ENCODE data around the gene NMNAT3. TPM values are rescaled to one million over a fixed set of nuclear protein-coding genes. Genes with fewer than 3 reads are reported as not detected.

Gene NMNAT3
- polyA plus RNA-seq, 2 of the 4 experiments (the other 2 are of a cell fraction): 1.2 to 2.9 TPM

DNA sequence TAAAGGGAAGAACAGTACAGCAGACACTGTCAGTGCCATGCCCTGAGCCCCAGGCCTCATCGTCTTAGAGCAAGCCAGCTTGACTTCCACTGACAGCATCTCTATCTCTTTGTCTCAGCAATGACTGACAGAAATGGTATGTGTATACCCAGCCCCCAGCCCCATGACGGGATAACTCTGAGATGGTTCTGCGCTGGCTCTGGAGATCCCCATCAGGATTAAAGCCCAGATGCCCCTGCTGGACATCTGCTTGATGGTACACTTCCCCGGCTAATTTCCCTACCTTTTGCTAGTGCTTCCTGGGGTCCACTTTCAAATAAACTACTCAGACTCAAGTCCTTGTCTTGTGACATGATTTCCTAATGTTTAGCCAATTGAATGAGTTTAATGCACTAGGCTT, 7.6 kb downstream of the NMNAT3 start:
- Histone ChIP-seq H3K4me1 (no peaks in the 10 kb centered on the region), H3K4me2 (no peak overlapping the region), H3K27ac (no peak overlapping the region), H3K4me3 (no peak overlapping the region), H3K9me3 (no peaks in the 10 kb centered on the region)
- ATAC-seq (no peak), FAIRE-seq (no peak), DNase-seq (ENCODE audit: low read depth in 1 of 2, low spot score in 1 of 2) (no peak)
- ChIA-PET POLR2A (no interaction called here), CTCF (no interaction called here)
- WGBS (ENCODE audit: missing lambda C conversion rate): 79% methylated on average over 4 of the region's 4 CpGs
- TF ChIP-seq, protein P1, sequence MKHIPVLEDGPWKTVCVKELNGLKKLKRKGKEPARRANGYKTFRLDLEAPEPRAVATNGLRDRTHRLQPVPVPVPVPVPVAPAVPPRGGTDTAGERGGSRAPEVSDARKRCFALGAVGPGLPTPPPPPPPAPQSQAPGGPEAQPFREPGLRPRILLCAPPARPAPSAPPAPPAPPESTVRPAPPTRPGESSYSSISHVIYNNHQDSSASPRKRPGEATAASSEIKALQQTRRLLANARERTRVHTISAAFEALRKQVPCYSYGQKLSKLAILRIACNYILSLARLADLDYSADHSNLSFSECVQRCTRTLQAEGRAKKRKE (CRISPR knock-in tag; IDR thresholded peaks at IDR 0.05; ENCODE audit: low read depth): no peak
- TF ChIP-seq CEBPB (IDR thresholded peaks at IDR 0.05) (no peak), KDM5A (IDR thresholded peaks at IDR 0.05) (no peak), MAFK (IDR thresholded peaks at IDR 0.05; ENCODE audit: partially characterized antibody) (no peak), RFX5 (IDR thresholded peaks at IDR 0.05) (no peak), MYC (IDR thresholded peaks at IDR 0.05; ENCODE audit: borderline replicate concordance, low read length) (no peak), TFCP2L1 (CRISPR knock-in tag; IDR thresholded peaks at IDR 0.05) (no peak), MAZ (IDR thresholded peaks at IDR 0.05; ENCODE audit: borderline replicate concordance, low read depth, low read length) (no peak), EP300 (IDR thresholded peaks at IDR 0.05) (no peak), RARB (CRISPR knock-in tag; IDR thresholded peaks at IDR 0.05) (no peak), ZNF302 (CRISPR knock-in tag; IDR thresholded peaks at IDR 0.05) (no peak), FOXS1 (CRISPR knock-in tag; IDR thresholded peaks at IDR 0.05) (no peak), JUNB (IDR thresholded peaks at IDR 0.05) (no peak), ZFP36 (IDR thresholded peaks at IDR 0.05; ENCODE audit: borderline replicate concordance, partially characterized antibody) (no peak), CBX8 (IDR thresholded peaks at IDR 0.05) (no peak), FOSL2 (IDR thresholded peaks at IDR 0.05) (no peak), FOSL2 (CRISPR knock-in tag; IDR thresholded peaks at IDR 0.05) (no peak), HDAC2 (IDR thresholded peaks at IDR 0.05) (no peak)
- TF ChIP-seq, protein P2, sequence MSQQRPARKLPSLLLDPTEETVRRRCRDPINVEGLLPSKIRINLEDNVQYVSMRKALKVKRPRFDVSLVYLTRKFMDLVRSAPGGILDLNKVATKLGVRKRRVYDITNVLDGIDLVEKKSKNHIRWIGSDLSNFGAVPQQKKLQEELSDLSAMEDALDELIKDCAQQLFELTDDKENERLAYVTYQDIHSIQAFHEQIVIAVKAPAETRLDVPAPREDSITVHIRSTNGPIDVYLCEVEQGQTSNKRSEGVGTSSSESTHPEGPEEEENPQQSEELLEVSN (IDR thresholded peaks at IDR 0.05; ENCODE audit: borderline replicate concordance, low read depth): no peak
- TF ChIP-seq, protein P3, sequence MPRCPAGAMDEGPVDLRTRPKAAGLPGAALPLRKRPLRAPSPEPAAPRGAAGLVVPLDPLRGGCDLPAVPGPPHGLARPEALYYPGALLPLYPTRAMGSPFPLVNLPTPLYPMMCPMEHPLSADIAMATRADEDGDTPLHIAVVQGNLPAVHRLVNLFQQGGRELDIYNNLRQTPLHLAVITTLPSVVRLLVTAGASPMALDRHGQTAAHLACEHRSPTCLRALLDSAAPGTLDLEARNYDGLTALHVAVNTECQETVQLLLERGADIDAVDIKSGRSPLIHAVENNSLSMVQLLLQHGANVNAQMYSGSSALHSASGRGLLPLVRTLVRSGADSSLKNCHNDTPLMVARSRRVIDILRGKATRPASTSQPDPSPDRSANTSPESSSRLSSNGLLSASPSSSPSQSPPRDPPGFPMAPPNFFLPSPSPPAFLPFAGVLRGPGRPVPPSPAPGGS (IDR thresholded peaks at IDR 0.05): no peak

DNA sequence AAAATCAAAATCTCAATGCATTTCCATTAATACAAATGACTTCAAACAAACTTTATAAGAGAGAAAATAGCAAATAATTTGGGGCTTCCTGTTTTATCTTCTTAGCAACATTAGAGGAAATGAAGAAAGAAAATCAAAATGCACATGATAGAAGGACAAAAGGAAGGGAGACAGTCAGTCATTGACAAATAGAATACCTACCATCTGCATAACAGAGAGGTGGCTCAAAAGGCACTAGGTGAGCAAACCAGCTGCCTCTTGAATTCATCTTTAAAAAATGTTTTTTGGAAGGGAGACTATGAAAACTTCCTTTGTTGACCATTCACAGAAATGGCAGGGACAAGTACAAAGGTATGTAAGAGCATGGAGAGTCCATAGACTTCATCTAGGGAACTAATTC, 9.4 kb downstream of the NMNAT3 start:
- FAIRE-seq (no peak), ATAC-seq (no peak), DNase-seq (ENCODE audit: low read depth in 1 of 2, low spot score in 1 of 2) (no peak)
- Histone ChIP-seq H3K9me3 (no peaks in the 10 kb centered on the region), H3K4me1 (no peaks in the 10 kb centered on the region), H3K4me2 (no peak overlapping the region), H3K4me3 (no peak overlapping the region), H3K27ac (no peak overlapping the region)
- no peak for TF ChIP-seq ZNF302 (CRISPR knock-in tag; IDR thresholded peaks at IDR 0.05)
- TF ChIP-seq JUNB (IDR thresholded peaks at IDR 0.05): no peak
- TF ChIP-seq CEBPB (IDR thresholded peaks at IDR 0.05): no peak
- ChIA-PET CTCF (no interaction called here), POLR2A (no interaction called here)

DNA sequence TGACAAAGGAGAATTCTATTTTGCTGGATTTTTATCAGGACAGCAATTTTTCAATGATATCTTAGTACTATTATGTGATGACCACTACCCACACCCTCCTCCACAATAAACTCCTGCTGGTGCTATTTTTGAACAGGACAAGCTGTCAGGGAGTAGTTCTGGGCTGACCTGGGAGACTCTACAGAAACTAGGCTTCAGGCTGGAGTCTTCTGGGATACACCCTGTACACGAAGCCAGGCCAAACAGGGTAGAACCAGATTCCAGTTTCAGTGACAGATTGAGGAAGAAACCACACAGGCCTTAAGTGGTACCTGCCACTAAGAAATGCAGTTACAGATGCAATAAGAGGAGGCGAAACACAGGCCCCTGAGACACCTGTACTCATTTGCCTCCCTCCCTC, 12.8 kb downstream of the NMNAT3 start:
- ChIA-PET CTCF (no interaction called here), POLR2A (no interaction called here)
- no peak overlapping the region for H3K27ac ChIP-seq
- 47% methylated on average over 2 of the region's 2 CpGs for WGBS (ENCODE audit: missing lambda C conversion rate)
- H3K9me3 ChIP-seq: no peaks in the 10 kb centered on the region
- H3K4me2 ChIP-seq: no peak overlapping the region
- H3K4me3 ChIP-seq: no peak overlapping the region
- FAIRE-seq (no peak), ATAC-seq (no peak), DNase-seq (ENCODE audit: low read depth in 1 of 2, low spot score in 1 of 2) (no peak)
- H3K4me1 ChIP-seq: no peaks in the 10 kb centered on the region
- TF ChIP-seq, protein P1 (CRISPR knock-in tag; IDR thresholded peaks at IDR 0.05; ENCODE audit: low read depth): no peak
- TF ChIP-seq, protein P4, sequence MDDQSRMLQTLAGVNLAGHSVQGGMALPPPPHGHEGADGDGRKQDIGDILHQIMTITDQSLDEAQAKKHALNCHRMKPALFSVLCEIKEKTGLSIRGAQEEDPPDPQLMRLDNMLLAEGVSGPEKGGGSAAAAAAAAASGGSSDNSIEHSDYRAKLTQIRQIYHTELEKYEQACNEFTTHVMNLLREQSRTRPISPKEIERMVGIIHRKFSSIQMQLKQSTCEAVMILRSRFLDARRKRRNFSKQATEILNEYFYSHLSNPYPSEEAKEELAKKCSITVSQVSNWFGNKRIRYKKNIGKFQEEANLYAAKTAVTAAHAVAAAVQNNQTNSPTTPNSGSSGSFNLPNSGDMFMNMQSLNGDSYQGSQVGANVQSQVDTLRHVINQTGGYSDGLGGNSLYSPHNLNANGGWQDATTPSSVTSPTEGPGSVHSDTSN (IDR thresholded peaks at IDR 0.05): no peak
- TF ChIP-seq EHMT2 (IDR thresholded peaks at IDR 0.05; ENCODE audit: low read depth) (no peak), GATA3 (IDR thresholded peaks at IDR 0.05; ENCODE audit: borderline replicate concordance) (no peak), RARB (CRISPR knock-in tag; IDR thresholded peaks at IDR 0.05) (no peak), CHD2 (IDR thresholded peaks at IDR 0.05; ENCODE audit: low read length, partially characterized antibody) (no peak), CHD4 (IDR thresholded peaks at IDR 0.05; ENCODE audit: borderline replicate concordance) (no peak), HOXB13 (CRISPR knock-in tag; IDR thresholded peaks at IDR 0.05; ENCODE audit: low read depth) (no peak), POLR2A (IDR thresholded peaks at IDR 0.05; ENCODE audit: low read length) (no peak), RCOR1 (IDR thresholded peaks at IDR 0.05; ENCODE audit: low read depth, low read length) (no peak), CBX2 (IDR thresholded peaks at IDR 0.05; ENCODE audit: borderline replicate concordance, low read depth) (no peak), HOXA7 (CRISPR knock-in tag; IDR thresholded peaks at IDR 0.05) (no peak), FOXS1 (CRISPR knock-in tag; IDR thresholded peaks at IDR 0.05) (no peak), SREBF2 (IDR thresholded peaks at IDR 0.05) (no peak)
- TF ChIP-seq, protein P5, sequence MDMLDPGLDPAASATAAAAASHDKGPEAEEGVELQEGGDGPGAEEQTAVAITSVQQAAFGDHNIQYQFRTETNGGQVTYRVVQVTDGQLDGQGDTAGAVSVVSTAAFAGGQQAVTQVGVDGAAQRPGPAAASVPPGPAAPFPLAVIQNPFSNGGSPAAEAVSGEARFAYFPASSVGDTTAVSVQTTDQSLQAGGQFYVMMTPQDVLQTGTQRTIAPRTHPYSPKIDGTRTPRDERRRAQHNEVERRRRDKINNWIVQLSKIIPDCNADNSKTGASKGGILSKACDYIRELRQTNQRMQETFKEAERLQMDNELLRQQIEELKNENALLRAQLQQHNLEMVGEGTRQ (IDR thresholded peaks at IDR 0.05): no peak
- TF ChIP-seq, protein P6, sequence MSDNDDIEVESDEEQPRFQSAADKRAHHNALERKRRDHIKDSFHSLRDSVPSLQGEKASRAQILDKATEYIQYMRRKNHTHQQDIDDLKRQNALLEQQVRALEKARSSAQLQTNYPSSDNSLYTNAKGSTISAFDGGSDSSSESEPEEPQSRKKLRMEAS (IDR thresholded peaks at IDR 0.05): no peak

Measured in A549 (cell line).